Endothelial cell (in vitro differentiated cells): ENCODE data around the gene ELFN2. TPM values are rescaled to one million over a fixed set of nuclear protein-coding genes. Genes with fewer than 3 reads are reported as not detected.

Experiments
- DNase-seq: peaks from one replicate; pipeline ENCODE4 v3.0.0; 2021; ENCODE audit warnings: low spot score
- H3K27ac Mint-ChIP-seq: one replicate; pipeline ENCODE4 v1.8.0; 2021; ENCODE audit warnings: mixed read lengths, inconsistent platforms; ENCODE audit not compliant: unreplicated experiment
- H3K27me3 Mint-ChIP-seq: one replicate; pipeline ENCODE4 v1.8.0; 2021; ENCODE audit warnings: mild to moderate bottlenecking, moderate library complexity, mixed read lengths, inconsistent platforms; ENCODE audit not compliant: unreplicated experiment
- H3K36me3 Mint-ChIP-seq: one replicate; pipeline ENCODE4 v1.8.0; 2021; ENCODE audit warnings: mild to moderate bottlenecking, low read depth, mixed read lengths, inconsistent platforms; ENCODE audit not compliant: unreplicated experiment
- H3K4me1 Mint-ChIP-seq: one replicate; pipeline ENCODE4 v1.8.0; 2021; ENCODE audit warnings: mild to moderate bottlenecking, mixed read lengths, inconsistent platforms; ENCODE audit not compliant: unreplicated experiment
- H3K4me3 Mint-ChIP-seq: one replicate; pipeline ENCODE4 v1.8.0; 2021; ENCODE audit warnings: mild to moderate bottlenecking, mixed read lengths, inconsistent platforms; ENCODE audit not compliant: unreplicated experiment
- H3K9me3 Mint-ChIP-seq: one replicate; pipeline ENCODE4 v1.8.0; 2021; ENCODE audit warnings: mixed read lengths, inconsistent platforms; ENCODE audit not compliant: unreplicated experiment
- CTCF ChIP-seq: fragments of 200-600 bp; sonication (generic); IDR thresholded peaks from one replicate; pipeline ENCODE4 v1.5.0; 2021; ENCODE audit warnings: antibody characterized with exemption; ENCODE audit not compliant: unreplicated experiment
- total RNA-seq: library from RNA; stranded (reverse); fragmentation: NEBNext Ultra II Directional; extraction: Animal tissue kit (Norgen Biotek cat#: 25700); gene quantifications from one replicate; pipeline ENCODE4 v1.2.1, GENCODE V29; 2021; ENCODE audit not compliant: unreplicated experiment

Gene ELFN2
- total RNA-seq, 1 donor from 2014 or later: 1.2 TPM

DNA sequence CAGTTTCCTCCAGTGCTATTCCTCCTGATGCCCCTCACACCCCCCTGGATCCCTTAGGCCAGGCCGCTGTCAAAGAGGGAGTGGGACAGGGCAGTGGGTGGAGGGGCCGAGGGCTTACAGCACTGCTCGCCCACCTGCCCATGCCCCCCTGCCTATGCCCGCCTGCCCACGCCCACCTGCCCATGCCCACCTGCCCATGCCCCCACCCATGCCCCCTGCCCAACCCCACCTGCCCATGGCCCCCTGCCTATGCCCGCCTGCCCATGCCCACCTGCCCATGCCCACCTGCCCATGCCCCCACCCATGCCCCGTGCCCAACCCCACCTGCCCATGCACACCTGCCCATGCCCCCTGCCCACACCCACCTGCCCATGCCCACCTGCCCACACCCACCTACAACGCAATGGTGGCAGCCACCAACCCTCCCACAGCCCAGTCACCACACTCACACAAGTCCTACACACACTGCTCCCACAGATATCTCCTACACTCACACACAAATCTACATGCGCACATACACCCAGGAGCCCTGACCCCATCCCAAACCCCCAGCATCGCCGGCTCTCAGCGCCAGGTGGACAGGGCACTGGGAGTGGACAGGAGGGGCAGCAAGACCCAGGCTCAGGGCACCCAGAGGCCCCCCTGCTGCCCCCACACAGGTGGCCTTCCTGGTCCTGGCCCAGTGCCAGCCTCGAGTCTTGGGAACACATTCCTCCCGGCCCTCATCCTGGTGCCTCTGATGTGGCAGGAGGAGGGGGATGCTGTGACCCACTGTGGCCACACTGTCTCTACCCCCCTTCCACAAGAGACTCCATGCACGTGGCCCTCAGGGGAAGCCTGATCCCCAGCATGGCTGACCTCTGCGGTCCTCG, 83.2 kb downstream of the ELFN2 start:
- Mint-ChIP-seq H3K27ac (no peak overlapping the region), H3K36me3 (no peaks in the 10 kb centered on the region), H3K4me1 (peaks cover 9% of the 10 kb centered on the region), H3K9me3 (no peaks in the 10 kb centered on the region), H3K4me3 (no peak overlapping the region), H3K27me3 (peaks cover 8% of the 10 kb centered on the region)
- no peak for DNase-seq
- no peak for TF ChIP-seq CTCF

GRCh38 chr22:37343348-37343747, 83.9 kb downstream of the ELFN2 start:
- H3K36me3 Mint-ChIP-seq: no peaks in the 10 kb centered on the region
- no peak for DNase-seq
- no peak for TF ChIP-seq CTCF
- H3K9me3 Mint-ChIP-seq: no peaks in the 10 kb centered on the region
- no peak overlapping the region for H3K4me3 Mint-ChIP-seq
- H3K4me1 Mint-ChIP-seq: peaks cover 9% of the 10 kb centered on the region
- H3K27ac Mint-ChIP-seq: no peak overlapping the region
- H3K27me3 Mint-ChIP-seq: peaks cover 8% of the 10 kb centered on the region

DNA sequence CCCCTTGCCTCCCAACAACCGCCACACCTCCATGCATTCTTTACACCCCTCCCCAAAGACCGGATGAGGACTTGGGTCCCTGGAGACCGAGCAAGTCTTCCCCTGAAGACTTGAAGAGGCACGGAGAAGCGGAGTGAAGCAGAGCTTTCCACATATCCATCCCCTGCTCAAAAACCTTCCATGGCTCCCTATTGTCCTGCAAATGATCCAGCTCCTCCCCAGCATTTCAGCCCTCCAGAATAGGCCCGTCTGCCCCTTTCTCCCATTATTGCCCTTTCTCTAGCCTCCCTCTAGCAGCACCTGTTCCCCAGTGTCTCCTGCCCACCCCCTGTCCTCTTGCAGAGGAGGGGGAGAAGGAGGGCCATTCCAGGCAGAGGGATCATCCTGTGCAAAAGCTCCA, 85.2 kb downstream of the ELFN2 start:
- peaks cover 9% of the 10 kb centered on the region for H3K4me1 Mint-ChIP-seq
- no peaks in the 10 kb centered on the region for H3K9me3 Mint-ChIP-seq
- H3K27me3 Mint-ChIP-seq: peaks cover 10% of the 10 kb centered on the region
- TF ChIP-seq CTCF: no peak
- H3K36me3 Mint-ChIP-seq: no peaks in the 10 kb centered on the region
- H3K4me3 Mint-ChIP-seq: no peak overlapping the region
- DNase-seq: no peak
- H3K27ac Mint-ChIP-seq: no peak overlapping the region

- no peaks in the 10 kb centered on the region for H3K9me3 Mint-ChIP-seq
- H3K27ac Mint-ChIP-seq: no peak overlapping the region
- peaks cover 6% of the 10 kb centered on the region for H3K4me1 Mint-ChIP-seq
- no peak for TF ChIP-seq CTCF
- DNase-seq: no peak
- no peak overlapping the region for H3K4me3 Mint-ChIP-seq
- H3K36me3 Mint-ChIP-seq: no peaks in the 10 kb centered on the region
- peaks cover 10% of the 10 kb centered on the region for H3K27me3 Mint-ChIP-seq
These were observed 86.7 kb downstream of the ELFN2 start for GRCh38 chr22:37340331-37341262.
